ENCODE measurements around the gene OVAAL. TPM values are rescaled to one million over a fixed set of nuclear protein-coding genes. Genes with fewer than 3 reads are reported as not detected.
A peak's percentile ranks its signal among the peaks of the same experiment; 100 is the strongest.

OVAAL gene
- polyA plus RNA-seq, 4 donors: not detected

GRCh38 chr1:180585994-180586359 lies 27.2 kb downstream of the OVAAL start:
- Histone ChIP-seq H3K4me3 (ENCODE audit: low read depth in 1 of 3, low read length in 3 of 3) (no peak overlapping the region), H3K4me1 (ENCODE audit: control insufficient read depth in 3 of 3, insufficient read depth in 2 of 3, low read depth in 1 of 3, low read length in 2 of 3) (peaks cover 0 to 1% (median 0%) of the 10 kb centered on the region in 3 donors), H3K27me3 (ENCODE audit: control insufficient read depth in 3 of 3, insufficient read depth in 3 of 3, low read length in 3 of 3) (no peaks in the 10 kb centered on the region), H3K36me3 (ENCODE audit: control insufficient read depth in 3 of 3, insufficient read depth in 2 of 3, low read depth in 1 of 3, low read length in 3 of 3) (no peaks in the 10 kb centered on the region), H3K27ac (ENCODE audit: low read depth in 1 of 3, low read length in 2 of 3) (no peak overlapping the region), H3K9me3 (ENCODE audit: control insufficient read depth in 2 of 2, insufficient read depth in 1 of 2, low read depth in 1 of 2, low read length in 1 of 2) (peaks cover 0 to 5% of the 10 kb centered on the region in 2 donors)
- 80 to 91% (median 88%) methylated on average over 4 of the region's 4 CpGs for WGBS, 3 donors
- FAIRE-seq: no peak
- no peak for DNase-seq

GRCh38 chr1:180586671-180587155 lies 27.9 kb downstream of the OVAAL start:
- 4 to 30% (median 21%) methylated on average over 1 of the region's 1 CpG for WGBS, 3 donors
- Histone ChIP-seq H3K9me3 (ENCODE audit: control insufficient read depth in 2 of 2, insufficient read depth in 1 of 2, low read depth in 1 of 2, low read length in 1 of 2) (peaks cover 0 to 5% of the 10 kb centered on the region in 2 donors), H3K4me1 (ENCODE audit: control insufficient read depth in 3 of 3, insufficient read depth in 2 of 3, low read depth in 1 of 3, low read length in 2 of 3) (peaks cover 0 to 3% (median 0%) of the 10 kb centered on the region in 3 donors), H3K36me3 (ENCODE audit: control insufficient read depth in 3 of 3, insufficient read depth in 2 of 3, low read depth in 1 of 3, low read length in 3 of 3) (no peaks in the 10 kb centered on the region), H3K27ac (ENCODE audit: low read depth in 1 of 3, low read length in 2 of 3) (no peak overlapping the region), H3K27me3 (ENCODE audit: control insufficient read depth in 3 of 3, insufficient read depth in 3 of 3, low read length in 3 of 3) (no peaks in the 10 kb centered on the region), H3K4me3 (ENCODE audit: low read depth in 1 of 3, low read length in 3 of 3) (no peak overlapping the region)
- DNase-seq: peak in 1 of 2 donors; percentile 41
- no peak for FAIRE-seq

- H3K27ac ChIP-seq (ENCODE audit: low read depth in 1 of 3, low read length in 2 of 3): no peak overlapping the region
- no peaks in the 10 kb centered on the region for H3K27me3 ChIP-seq (ENCODE audit: control insufficient read depth in 3 of 3, insufficient read depth in 3 of 3, low read length in 3 of 3)
- WGBS, 3 donors: 58 to 66% (median 60%) methylated on average over 2 of the region's 2 CpGs
- no peak overlapping the region for H3K4me3 ChIP-seq (ENCODE audit: low read depth in 1 of 3, low read length in 3 of 3)
- H3K4me1 ChIP-seq (ENCODE audit: control insufficient read depth in 3 of 3, insufficient read depth in 2 of 3, low read depth in 1 of 3, low read length in 2 of 3): peaks cover 0 to 3% (median 0%) of the 10 kb centered on the region in 3 donors
- H3K36me3 ChIP-seq (ENCODE audit: control insufficient read depth in 3 of 3, insufficient read depth in 2 of 3, low read depth in 1 of 3, low read length in 3 of 3): no peaks in the 10 kb centered on the region
- FAIRE-seq (no peak), DNase-seq (no peak)
- peaks cover 0 to 5% of the 10 kb centered on the region in 2 donors for H3K9me3 ChIP-seq (ENCODE audit: control insufficient read depth in 2 of 2, insufficient read depth in 1 of 2, low read depth in 1 of 2, low read length in 1 of 2)
These were observed 29.4 kb downstream of the OVAAL start for GRCh38 chr1:180588121-180588520.

- H3K4me3 ChIP-seq (ENCODE audit: low read depth in 1 of 3, low read length in 3 of 3): no peak overlapping the region
- H3K27me3 ChIP-seq (ENCODE audit: control insufficient read depth in 3 of 3, insufficient read depth in 3 of 3, low read length in 3 of 3): peaks cover 0 to 2% (median 0%) of the 10 kb centered on the region in 3 donors
- no peak overlapping the region for H3K27ac ChIP-seq (ENCODE audit: low read depth in 1 of 3, low read length in 2 of 3)
- H3K4me1 ChIP-seq (ENCODE audit: control insufficient read depth in 3 of 3, insufficient read depth in 2 of 3, low read depth in 1 of 3, low read length in 2 of 3): peaks cover 0 to 3% (median 0%) of the 10 kb centered on the region in 3 donors
- 88 to 95% (median 92%) methylated on average over 2 of the region's 2 CpGs for WGBS, 3 donors
- peaks cover 0 to 5% of the 10 kb centered on the region in 2 donors for H3K9me3 ChIP-seq (ENCODE audit: control insufficient read depth in 2 of 2, insufficient read depth in 1 of 2, low read depth in 1 of 2, low read length in 1 of 2)
- H3K36me3 ChIP-seq (ENCODE audit: control insufficient read depth in 3 of 3, insufficient read depth in 2 of 3, low read depth in 1 of 3, low read length in 3 of 3): no peaks in the 10 kb centered on the region
- no peak for DNase-seq
- FAIRE-seq: no peak
These were observed 32.1 kb downstream of the OVAAL start for GRCh38 chr1:180590889-180591288.

GRCh38 chr1:180593382-180593781 lies 34.6 kb downstream of the OVAAL start:
- FAIRE-seq (no peak), DNase-seq (no peak)
- H3K4me3 ChIP-seq (ENCODE audit: low read depth in 1 of 3, low read length in 3 of 3): no peak overlapping the region
- WGBS, 3 donors: 77 to 83% (median 80%) methylated on average over 3 of the region's 3 CpGs
- H3K9me3 ChIP-seq (ENCODE audit: control insufficient read depth in 2 of 2, insufficient read depth in 1 of 2, low read depth in 1 of 2, low read length in 1 of 2): no peaks in the 10 kb centered on the region
- no peak overlapping the region for H3K27ac ChIP-seq (ENCODE audit: low read depth in 1 of 3, low read length in 2 of 3)
- H3K27me3 ChIP-seq (ENCODE audit: control insufficient read depth in 3 of 3, insufficient read depth in 3 of 3, low read length in 3 of 3): peaks cover 0 to 2% (median 0%) of the 10 kb centered on the region in 3 donors
- H3K36me3 ChIP-seq (ENCODE audit: control insufficient read depth in 3 of 3, insufficient read depth in 2 of 3, low read depth in 1 of 3, low read length in 3 of 3): no peaks in the 10 kb centered on the region
- H3K4me1 ChIP-seq (ENCODE audit: control insufficient read depth in 3 of 3, insufficient read depth in 2 of 3, low read depth in 1 of 3, low read length in 2 of 3): peaks cover 0 to 6% (median 2%) of the 10 kb centered on the region in 3 donors

GRCh38 chr1:180594723-180595122 lies 36.0 kb downstream of the OVAAL start:
- DNase-seq: no peak

GRCh38 chr1:180595966-180596365 lies 37.2 kb downstream of the OVAAL start:
- Histone ChIP-seq H3K27me3 (ENCODE audit: control insufficient read depth in 3 of 3, insufficient read depth in 3 of 3, low read length in 3 of 3) (peaks cover 0 to 2% (median 0%) of the 10 kb centered on the region in 3 donors), H3K27ac (ENCODE audit: low read depth in 1 of 3, low read length in 2 of 3) (no peak overlapping the region), H3K4me1 (ENCODE audit: control insufficient read depth in 3 of 3, insufficient read depth in 2 of 3, low read depth in 1 of 3, low read length in 2 of 3) (peaks cover 0 to 18% (median 2%) of the 10 kb centered on the region in 3 donors), H3K4me3 (ENCODE audit: low read depth in 1 of 3, low read length in 3 of 3) (no peak overlapping the region), H3K36me3 (ENCODE audit: control insufficient read depth in 3 of 3, insufficient read depth in 2 of 3, low read depth in 1 of 3, low read length in 3 of 3) (no peaks in the 10 kb centered on the region), H3K9me3 (ENCODE audit: control insufficient read depth in 2 of 2, insufficient read depth in 1 of 2, low read depth in 1 of 2, low read length in 1 of 2) (no peaks in the 10 kb centered on the region)
- no peak for FAIRE-seq
- WGBS, 3 donors: 80 to 88% (median 82%) methylated on average over 2 of the region's 2 CpGs
- DNase-seq: no peak

More at GRCh38 chr1:180594723-180595122, 36.0 kb downstream of the OVAAL start:
- Histone ChIP-seq H3K27me3 (ENCODE audit: control insufficient read depth in 3 of 3, insufficient read depth in 3 of 3, low read length in 3 of 3) (peaks cover 0 to 2% (median 0%) of the 10 kb centered on the region in 3 donors), H3K4me3 (ENCODE audit: low read depth in 1 of 3, low read length in 3 of 3) (no peak overlapping the region), H3K27ac (ENCODE audit: low read depth in 1 of 3, low read length in 2 of 3) (no peak overlapping the region), H3K36me3 (ENCODE audit: control insufficient read depth in 3 of 3, insufficient read depth in 2 of 3, low read depth in 1 of 3, low read length in 3 of 3) (no peaks in the 10 kb centered on the region), H3K9me3 (ENCODE audit: control insufficient read depth in 2 of 2, insufficient read depth in 1 of 2, low read depth in 1 of 2, low read length in 1 of 2) (no peaks in the 10 kb centered on the region), H3K4me1 (ENCODE audit: control insufficient read depth in 3 of 3, insufficient read depth in 2 of 3, low read depth in 1 of 3, low read length in 2 of 3) (peaks cover 0 to 17% (median 2%) of the 10 kb centered on the region in 3 donors)
- FAIRE-seq: no peak
- WGBS, 3 donors: 84 to 92% (median 91%) methylated on average over 6 of the region's 6 CpGs

- Histone ChIP-seq H3K27ac (ENCODE audit: low read depth in 1 of 3, low read length in 2 of 3) (no peak overlapping the region), H3K27me3 (ENCODE audit: control insufficient read depth in 3 of 3, insufficient read depth in 3 of 3, low read length in 3 of 3) (peaks cover 0 to 2% (median 0%) of the 10 kb centered on the region in 3 donors), H3K9me3 (ENCODE audit: control insufficient read depth in 2 of 2, insufficient read depth in 1 of 2, low read depth in 1 of 2, low read length in 1 of 2) (no peaks in the 10 kb centered on the region), H3K4me3 (ENCODE audit: low read depth in 1 of 3, low read length in 3 of 3) (no peak overlapping the region), H3K36me3 (ENCODE audit: control insufficient read depth in 3 of 3, insufficient read depth in 2 of 3, low read depth in 1 of 3, low read length in 3 of 3) (no peaks in the 10 kb centered on the region), H3K4me1 (ENCODE audit: control insufficient read depth in 3 of 3, insufficient read depth in 2 of 3, low read depth in 1 of 3, low read length in 2 of 3) (peaks cover 0 to 16% (median 2%) of the 10 kb centered on the region in 3 donors)
- DNase-seq (no peak), FAIRE-seq (no peak)
These were observed 38.8 kb downstream of the OVAAL start for GRCh38 chr1:180597520-180597919.

Measured in small intestine (tissue), 7 donors.